ENCODE results near the gene KMT2C.
"Not testable (repeated sequence)": the region's sequence is repeated elsewhere in the genome, so short reads cannot be mapped to it uniquely, and the experiment has no call there.

The KMT2C gene

DNA sequence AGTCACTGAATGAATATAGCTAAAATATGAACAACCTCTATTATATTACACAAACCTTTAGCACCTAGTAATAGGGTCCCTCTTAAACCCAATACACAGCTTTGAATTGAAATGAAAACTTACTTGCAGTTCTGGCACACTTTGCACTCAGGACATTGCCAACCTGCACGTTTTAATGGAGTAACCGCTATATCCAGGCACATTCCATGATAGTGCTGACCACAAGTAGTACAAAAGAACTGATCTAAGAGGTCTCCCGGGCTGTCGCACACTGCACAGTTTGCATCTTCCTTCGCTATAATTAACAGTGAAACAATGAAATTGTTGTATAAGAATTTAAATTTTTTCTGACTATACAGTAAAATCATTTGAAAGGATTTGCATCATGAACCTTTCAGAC, 170.9 kb downstream of the KMT2C start:
- WGBS (ENCODE audit: insufficient coverage), result 27% methylated on average over 2 of the region's 5 CpGs
- H3K27me3 ChIP-seq (replicated peaks in 2 of 5; ENCODE audit: control insufficient read depth in 4 of 5, insufficient read depth in 5 of 5, low read length in 4 of 5); H3K4me3 ChIP-seq (ENCODE audit: control insufficient read depth in 1 of 7, extremely low read depth in 1 of 7, insufficient read depth in 4 of 7, low read depth in 2 of 7, low read length in 6 of 7); DNase-seq; POLR2A ChIA-PET; H3K27ac ChIP-seq (ENCODE audit: insufficient read depth in 1 of 2, low read depth in 1 of 2, low read length in 2 of 2, poor library complexity in 1 of 2, severe bottlenecking in 2 of 2); H3K9me3 ChIP-seq (ENCODE audit: control extremely low read depth in 1 of 5, control insufficient read depth in 4 of 5, insufficient read depth in 2 of 5, low read depth in 1 of 5, low read length in 4 of 5); CTCF ChIA-PET; H3K4me1 ChIP-seq (ENCODE audit: control extremely low read depth in 1 of 4, control insufficient read depth in 4 of 4, insufficient read depth in 4 of 4, low read length in 3 of 4): not testable (repeated sequence)
- peaks cover 3 to 24% (median 5%) of the 10 kb centered on the region in 4 experiments for H3K36me3 ChIP-seq (ENCODE audit: control insufficient read depth in 4 of 4, insufficient read depth in 4 of 4, low read length in 3 of 4)

DNA sequence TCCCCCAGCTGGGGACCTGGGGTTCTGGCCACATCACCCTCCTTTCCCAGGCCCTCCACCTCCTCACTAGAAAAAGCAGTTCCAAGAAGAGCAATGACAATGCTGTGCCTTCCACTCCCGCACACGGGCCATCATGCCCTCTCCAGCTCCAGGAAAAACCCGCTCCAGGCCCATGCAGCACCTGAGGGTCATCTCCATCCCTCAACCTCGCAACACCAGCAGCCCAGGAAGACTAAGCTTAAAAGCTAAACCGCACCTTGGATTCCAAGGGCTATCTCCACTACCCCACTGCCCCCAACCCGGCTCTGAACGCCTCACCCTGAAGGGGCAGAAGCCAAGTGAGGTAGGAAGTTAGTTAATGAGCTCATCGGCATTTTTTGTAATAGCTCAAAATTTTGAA, 173.7 kb downstream of the KMT2C start:
- POLR2A ChIA-PET; H3K4me3 ChIP-seq (ENCODE audit: control insufficient read depth in 1 of 7, extremely low read depth in 1 of 7, insufficient read depth in 4 of 7, low read depth in 2 of 7, low read length in 6 of 7); H3K4me1 ChIP-seq (ENCODE audit: control extremely low read depth in 1 of 4, control insufficient read depth in 4 of 4, insufficient read depth in 4 of 4, low read length in 3 of 4); H3K9me3 ChIP-seq (ENCODE audit: control extremely low read depth in 1 of 5, control insufficient read depth in 4 of 5, insufficient read depth in 2 of 5, low read depth in 1 of 5, low read length in 4 of 5); H3K27me3 ChIP-seq (replicated peaks in 2 of 5; ENCODE audit: control insufficient read depth in 4 of 5, insufficient read depth in 5 of 5, low read length in 4 of 5); DNase-seq; H3K27ac ChIP-seq (ENCODE audit: insufficient read depth in 1 of 2, low read depth in 1 of 2, low read length in 2 of 2, poor library complexity in 1 of 2, severe bottlenecking in 2 of 2): not testable (repeated sequence)
- WGBS (ENCODE audit: insufficient coverage), result no CpG with 5 or more reads among the region's 8 CpGs
- H3K36me3 ChIP-seq (ENCODE audit: control insufficient read depth in 4 of 4, insufficient read depth in 4 of 4, low read length in 3 of 4), result peaks cover 4 to 30% (median 9%) of the 10 kb centered on the region in 4 experiments
- CTCF ChIA-PET, result interaction anchor here (1.2 kb wide), 1 partner anchor 30 kb away, joined by 3 read pairs; no protein-coding TSS in a partner anchor

DNA sequence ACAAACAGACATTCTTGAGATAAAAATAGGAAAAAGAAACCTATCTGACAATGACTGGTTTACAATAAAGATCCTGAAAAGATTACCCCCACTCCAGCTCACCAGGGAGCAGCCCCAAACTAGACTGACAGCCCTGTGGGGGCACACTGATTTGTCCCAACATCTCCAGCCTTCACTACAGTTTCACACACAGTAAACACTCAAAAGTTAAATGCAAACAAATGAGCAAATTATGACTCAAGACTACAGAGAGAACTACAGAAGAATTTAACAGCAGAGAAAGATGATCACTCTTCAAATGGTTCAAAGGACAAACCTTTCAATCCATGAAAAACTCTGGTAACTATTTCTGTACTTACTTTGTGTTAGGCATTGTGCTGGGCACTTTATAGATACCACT, 176.2 kb downstream of the KMT2C start:
- DNase-seq; H3K27ac ChIP-seq (ENCODE audit: insufficient read depth in 1 of 2, low read depth in 1 of 2, low read length in 2 of 2, poor library complexity in 1 of 2, severe bottlenecking in 2 of 2); H3K27me3 ChIP-seq (replicated peaks in 2 of 5; ENCODE audit: control insufficient read depth in 4 of 5, insufficient read depth in 5 of 5, low read length in 4 of 5); CTCF ChIA-PET; H3K4me3 ChIP-seq (ENCODE audit: control insufficient read depth in 1 of 7, extremely low read depth in 1 of 7, insufficient read depth in 4 of 7, low read depth in 2 of 7, low read length in 6 of 7); H3K4me1 ChIP-seq (ENCODE audit: control extremely low read depth in 1 of 4, control insufficient read depth in 4 of 4, insufficient read depth in 4 of 4, low read length in 3 of 4); POLR2A ChIA-PET; H3K9me3 ChIP-seq (ENCODE audit: control extremely low read depth in 1 of 5, control insufficient read depth in 4 of 5, insufficient read depth in 2 of 5, low read depth in 1 of 5, low read length in 4 of 5): not testable (repeated sequence)
- H3K36me3 ChIP-seq (ENCODE audit: control insufficient read depth in 4 of 4, insufficient read depth in 4 of 4, low read length in 3 of 4), result peaks cover 6 to 34% (median 11%) of the 10 kb centered on the region in 4 experiments

DNA sequence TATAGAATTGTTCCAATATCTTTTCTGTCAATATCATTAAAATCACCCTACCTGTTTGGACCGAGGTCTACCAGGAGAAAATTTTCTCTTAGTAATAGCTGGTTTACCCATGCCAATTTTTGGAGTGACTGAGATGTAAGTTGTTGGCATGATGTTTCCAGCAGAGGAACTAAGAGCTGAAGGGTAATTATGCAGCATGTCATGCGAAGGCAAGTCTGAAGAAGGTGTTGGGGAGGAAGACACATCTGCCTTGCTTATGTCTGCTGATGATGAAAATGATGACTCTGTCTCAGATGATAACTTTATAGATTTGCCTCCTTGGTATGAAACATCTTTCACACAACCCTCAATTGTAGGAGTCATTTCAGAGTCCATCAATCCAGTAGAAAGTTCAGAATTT, 188.0 kb downstream of the KMT2C start:
- CTCF ChIA-PET; H3K4me1 ChIP-seq (ENCODE audit: control extremely low read depth in 1 of 4, control insufficient read depth in 4 of 4, insufficient read depth in 4 of 4, low read length in 3 of 4); DNase-seq; H3K27me3 ChIP-seq (replicated peaks in 2 of 5; ENCODE audit: control insufficient read depth in 4 of 5, insufficient read depth in 5 of 5, low read length in 4 of 5); H3K27ac ChIP-seq (ENCODE audit: insufficient read depth in 1 of 2, low read depth in 1 of 2, low read length in 2 of 2, poor library complexity in 1 of 2, severe bottlenecking in 2 of 2); POLR2A ChIA-PET; H3K9me3 ChIP-seq (ENCODE audit: control extremely low read depth in 1 of 5, control insufficient read depth in 4 of 5, insufficient read depth in 2 of 5, low read depth in 1 of 5, low read length in 4 of 5); H3K4me3 ChIP-seq (ENCODE audit: control insufficient read depth in 1 of 7, extremely low read depth in 1 of 7, insufficient read depth in 4 of 7, low read depth in 2 of 7, low read length in 6 of 7): not testable (repeated sequence)
- H3K36me3 ChIP-seq (ENCODE audit: control insufficient read depth in 4 of 4, insufficient read depth in 4 of 4, low read length in 3 of 4), result peaks cover 4 to 35% (median 15%) of the 10 kb centered on the region in 4 experiments
- WGBS (ENCODE audit: insufficient coverage), result no CpG with 5 or more reads among the region's 2 CpGs

DNA sequence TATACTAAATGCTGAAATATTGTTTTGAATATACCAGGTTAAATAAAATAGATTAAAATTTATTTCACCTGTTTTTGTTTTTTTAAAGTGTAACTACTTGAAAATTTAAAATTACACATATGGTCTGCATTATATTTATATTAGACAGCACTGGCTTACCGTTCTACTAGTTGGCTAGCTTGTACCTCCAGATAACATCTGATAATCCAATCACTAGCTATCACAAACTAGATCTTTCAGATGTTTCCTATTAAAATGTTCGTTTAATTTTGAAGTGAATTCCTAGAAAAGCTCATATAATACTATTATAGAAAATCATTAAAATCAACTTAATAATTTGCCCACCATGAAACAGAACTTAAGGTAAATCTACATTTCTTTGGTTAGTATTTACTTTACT, 190.4 kb downstream of the KMT2C start:
- peaks cover 2 to 15% (median 7%) of the 10 kb centered on the region in 4 experiments for H3K36me3 ChIP-seq (ENCODE audit: control insufficient read depth in 4 of 4, insufficient read depth in 4 of 4, low read length in 3 of 4)
- H3K4me3 ChIP-seq (ENCODE audit: control insufficient read depth in 1 of 7, extremely low read depth in 1 of 7, insufficient read depth in 4 of 7, low read depth in 2 of 7, low read length in 6 of 7); CTCF ChIA-PET; H3K9me3 ChIP-seq (ENCODE audit: control extremely low read depth in 1 of 5, control insufficient read depth in 4 of 5, insufficient read depth in 2 of 5, low read depth in 1 of 5, low read length in 4 of 5); POLR2A ChIA-PET; DNase-seq; H3K4me1 ChIP-seq (ENCODE audit: control extremely low read depth in 1 of 4, control insufficient read depth in 4 of 4, insufficient read depth in 4 of 4, low read length in 3 of 4); H3K27me3 ChIP-seq (replicated peaks in 2 of 5; ENCODE audit: control insufficient read depth in 4 of 5, insufficient read depth in 5 of 5, low read length in 4 of 5); H3K27ac ChIP-seq (ENCODE audit: insufficient read depth in 1 of 2, low read depth in 1 of 2, low read length in 2 of 2, poor library complexity in 1 of 2, severe bottlenecking in 2 of 2): not testable (repeated sequence)
- no CpG with 5 or more reads among the region's 2 CpGs for WGBS (ENCODE audit: insufficient coverage)

DNA sequence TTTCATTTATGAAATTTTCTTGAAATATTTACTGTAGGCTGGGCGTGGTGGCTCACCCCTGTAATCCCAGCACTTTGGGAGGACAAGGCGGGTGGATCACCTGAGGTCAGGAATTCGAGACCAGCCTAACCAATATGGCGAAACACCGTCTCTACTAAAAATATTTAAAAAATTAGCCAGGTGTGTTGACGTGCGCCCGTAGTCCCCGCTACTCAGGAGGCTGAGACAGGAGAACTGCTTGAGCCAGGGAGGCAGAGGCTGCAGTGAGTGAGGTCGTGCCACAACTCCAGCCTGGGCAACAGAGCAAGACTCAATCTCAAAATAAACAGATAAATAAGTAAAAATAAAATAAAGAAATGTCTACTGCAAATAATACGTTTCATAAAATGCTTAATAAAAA, 192.3 kb downstream of the KMT2C start:
- H3K27me3 ChIP-seq (replicated peaks in 2 of 5; ENCODE audit: control insufficient read depth in 4 of 5, insufficient read depth in 5 of 5, low read length in 4 of 5); CTCF ChIA-PET: not testable (repeated sequence)

DNA sequence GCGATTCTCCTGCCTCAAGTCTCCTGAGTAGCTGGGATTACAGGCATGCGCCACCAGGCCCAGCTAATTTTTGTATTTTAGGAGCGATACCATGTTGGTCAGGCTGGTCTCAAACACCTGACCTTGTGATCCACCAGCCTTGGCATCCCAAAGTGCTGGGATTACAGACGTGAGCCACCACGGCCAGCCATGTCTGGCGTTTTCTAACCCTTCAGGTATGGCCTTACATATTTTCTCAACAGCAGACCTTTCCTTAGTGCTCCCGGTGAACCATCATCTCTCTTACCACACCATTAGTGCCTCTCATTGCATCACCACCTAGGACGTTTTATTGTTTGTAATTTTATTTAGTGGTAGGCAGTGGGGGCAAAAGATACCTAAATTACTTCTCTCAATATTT, 194.5 kb downstream of the KMT2C start:
- 74% methylated on average over 6 of the region's 8 CpGs for WGBS (ENCODE audit: insufficient coverage)
- H3K27me3 ChIP-seq (replicated peaks in 2 of 5; ENCODE audit: control insufficient read depth in 4 of 5, insufficient read depth in 5 of 5, low read length in 4 of 5); DNase-seq; POLR2A ChIA-PET; H3K9me3 ChIP-seq (ENCODE audit: control extremely low read depth in 1 of 5, control insufficient read depth in 4 of 5, insufficient read depth in 2 of 5, low read depth in 1 of 5, low read length in 4 of 5); H3K4me1 ChIP-seq (ENCODE audit: control extremely low read depth in 1 of 4, control insufficient read depth in 4 of 4, insufficient read depth in 4 of 4, low read length in 3 of 4); H3K36me3 ChIP-seq (ENCODE audit: control insufficient read depth in 4 of 4, insufficient read depth in 4 of 4, low read length in 3 of 4); H3K4me3 ChIP-seq (ENCODE audit: control insufficient read depth in 1 of 7, extremely low read depth in 1 of 7, insufficient read depth in 4 of 7, low read depth in 2 of 7, low read length in 6 of 7); H3K27ac ChIP-seq (ENCODE audit: insufficient read depth in 1 of 2, low read depth in 1 of 2, low read length in 2 of 2, poor library complexity in 1 of 2, severe bottlenecking in 2 of 2); CTCF ChIA-PET: not testable (repeated sequence)

More for the DNA sequence above, 192.3 kb downstream of the KMT2C start:
- peaks cover 2 to 10% (median 4%) of the 10 kb centered on the region in 4 experiments for H3K36me3 ChIP-seq (ENCODE audit: control insufficient read depth in 4 of 4, insufficient read depth in 4 of 4, low read length in 3 of 4)
- DNase-seq; H3K9me3 ChIP-seq (ENCODE audit: control extremely low read depth in 1 of 5, control insufficient read depth in 4 of 5, insufficient read depth in 2 of 5, low read depth in 1 of 5, low read length in 4 of 5); H3K27ac ChIP-seq (ENCODE audit: insufficient read depth in 1 of 2, low read depth in 1 of 2, low read length in 2 of 2, poor library complexity in 1 of 2, severe bottlenecking in 2 of 2); H3K4me3 ChIP-seq (ENCODE audit: control insufficient read depth in 1 of 7, extremely low read depth in 1 of 7, insufficient read depth in 4 of 7, low read depth in 2 of 7, low read length in 6 of 7); H3K4me1 ChIP-seq (ENCODE audit: control extremely low read depth in 1 of 4, control insufficient read depth in 4 of 4, insufficient read depth in 4 of 4, low read length in 3 of 4); POLR2A ChIA-PET: not testable (repeated sequence)
- 94% methylated on average over 9 of the region's 11 CpGs for WGBS (ENCODE audit: insufficient coverage)

Measured in common myeloid progenitor, CD34-positive (primary cell).